Endothelial cell of umbilical vein (primary cell): ENCODE measurements around the gene PRDM16.

Experiments
- EZH2 ChIP-seq: IDR thresholded peaks from 2 replicates; pipeline ENCODE4 v1.6.1; 2012; ENCODE audit warnings: borderline replicate concordance, low read depth, mild to moderate bottlenecking, moderate library complexity, low read length, inconsistent platforms; ENCODE audit not compliant: severe bottlenecking
- JUN ChIP-seq: IDR thresholded peaks from 2 replicates; pipeline ENCODE4 v1.6.1; 2011; ENCODE audit warnings: borderline replicate concordance, low read depth; ENCODE audit not compliant: insufficient read length, insufficient read depth
- POLR2A ChIP-seq: IDR thresholded peaks from 2 replicates; pipeline ENCODE4 v1.6.1; 2012; ENCODE audit warnings: low read depth, mild to moderate bottlenecking, control low read depth, low read length
- POLR2AphosphoS5 ChIP-seq: IDR thresholded peaks from 2 replicates; pipeline ENCODE4 v1.6.1; 2012; ENCODE audit warnings: low read depth, mild to moderate bottlenecking, control low read depth, low read length, moderate library complexity; ENCODE audit not compliant: insufficient read depth
- TF ChIP-seq, protein P1 (sequence below), 2 donors: IDR thresholded peaks; 1 replicate in 1 of 2; 2 replicates in 1 of 2; pipeline ENCODE4 v1.5.1; 2011; ENCODE audit warnings: low read length in 2 of 2, mild to moderate bottlenecking in 2 of 2, moderate library complexity in 2 of 2, control low read depth in 1 of 2, inconsistent platforms in 1 of 2, low read depth in 1 of 2; ENCODE audit not compliant: insufficient read depth in 1 of 2; ENCODE audit errors: extremely low read depth in 1 of 2

DNA sequence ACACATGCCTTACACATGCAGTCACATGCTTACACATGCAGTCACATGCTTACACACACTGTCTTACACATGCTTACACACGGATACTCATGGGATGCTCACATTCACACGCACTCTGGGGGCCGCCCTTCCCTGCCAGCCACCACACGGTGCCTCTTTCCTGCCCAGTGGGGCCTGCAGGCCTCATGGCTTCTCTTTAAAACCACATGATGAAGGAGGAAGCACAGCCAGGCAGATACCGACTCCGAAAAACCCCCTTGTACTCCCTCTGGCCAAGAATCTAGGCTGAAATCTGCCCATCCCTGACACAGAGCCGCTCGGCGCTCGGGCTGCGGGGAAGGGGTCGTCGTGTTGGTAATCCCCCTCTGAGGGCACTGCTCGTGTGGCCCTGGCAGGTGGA, 113.0 kb downstream of the PRDM16 start:
- TF ChIP-seq, protein P1, sequence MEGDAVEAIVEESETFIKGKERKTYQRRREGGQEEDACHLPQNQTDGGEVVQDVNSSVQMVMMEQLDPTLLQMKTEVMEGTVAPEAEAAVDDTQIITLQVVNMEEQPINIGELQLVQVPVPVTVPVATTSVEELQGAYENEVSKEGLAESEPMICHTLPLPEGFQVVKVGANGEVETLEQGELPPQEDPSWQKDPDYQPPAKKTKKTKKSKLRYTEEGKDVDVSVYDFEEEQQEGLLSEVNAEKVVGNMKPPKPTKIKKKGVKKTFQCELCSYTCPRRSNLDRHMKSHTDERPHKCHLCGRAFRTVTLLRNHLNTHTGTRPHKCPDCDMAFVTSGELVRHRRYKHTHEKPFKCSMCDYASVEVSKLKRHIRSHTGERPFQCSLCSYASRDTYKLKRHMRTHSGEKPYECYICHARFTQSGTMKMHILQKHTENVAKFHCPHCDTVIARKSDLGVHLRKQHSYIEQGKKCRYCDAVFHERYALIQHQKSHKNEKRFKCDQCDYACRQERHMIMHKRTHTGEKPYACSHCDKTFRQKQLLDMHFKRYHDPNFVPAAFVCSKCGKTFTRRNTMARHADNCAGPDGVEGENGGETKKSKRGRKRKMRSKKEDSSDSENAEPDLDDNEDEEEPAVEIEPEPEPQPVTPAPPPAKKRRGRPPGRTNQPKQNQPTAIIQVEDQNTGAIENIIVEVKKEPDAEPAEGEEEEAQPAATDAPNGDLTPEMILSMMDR (IDR thresholded peaks at IDR 0.05; ENCODE audit: extremely low read depth in 1 of 2, insufficient read depth in 1 of 2, low read depth in 1 of 2, low read length in 2 of 2) = no peak
- TF ChIP-seq EZH2 = no peak
- no peak for TF ChIP-seq POLR2AphosphoS5
- TF ChIP-seq POLR2A = no peak
- no peak for TF ChIP-seq JUN
